Measurements from ENCODE around the gene GRB7.
"Not testable (repeated sequence)": the region's sequence is repeated elsewhere in the genome, so short reads cannot be mapped to it uniquely, and the experiment has no call there.

GRB7 gene

DNA sequence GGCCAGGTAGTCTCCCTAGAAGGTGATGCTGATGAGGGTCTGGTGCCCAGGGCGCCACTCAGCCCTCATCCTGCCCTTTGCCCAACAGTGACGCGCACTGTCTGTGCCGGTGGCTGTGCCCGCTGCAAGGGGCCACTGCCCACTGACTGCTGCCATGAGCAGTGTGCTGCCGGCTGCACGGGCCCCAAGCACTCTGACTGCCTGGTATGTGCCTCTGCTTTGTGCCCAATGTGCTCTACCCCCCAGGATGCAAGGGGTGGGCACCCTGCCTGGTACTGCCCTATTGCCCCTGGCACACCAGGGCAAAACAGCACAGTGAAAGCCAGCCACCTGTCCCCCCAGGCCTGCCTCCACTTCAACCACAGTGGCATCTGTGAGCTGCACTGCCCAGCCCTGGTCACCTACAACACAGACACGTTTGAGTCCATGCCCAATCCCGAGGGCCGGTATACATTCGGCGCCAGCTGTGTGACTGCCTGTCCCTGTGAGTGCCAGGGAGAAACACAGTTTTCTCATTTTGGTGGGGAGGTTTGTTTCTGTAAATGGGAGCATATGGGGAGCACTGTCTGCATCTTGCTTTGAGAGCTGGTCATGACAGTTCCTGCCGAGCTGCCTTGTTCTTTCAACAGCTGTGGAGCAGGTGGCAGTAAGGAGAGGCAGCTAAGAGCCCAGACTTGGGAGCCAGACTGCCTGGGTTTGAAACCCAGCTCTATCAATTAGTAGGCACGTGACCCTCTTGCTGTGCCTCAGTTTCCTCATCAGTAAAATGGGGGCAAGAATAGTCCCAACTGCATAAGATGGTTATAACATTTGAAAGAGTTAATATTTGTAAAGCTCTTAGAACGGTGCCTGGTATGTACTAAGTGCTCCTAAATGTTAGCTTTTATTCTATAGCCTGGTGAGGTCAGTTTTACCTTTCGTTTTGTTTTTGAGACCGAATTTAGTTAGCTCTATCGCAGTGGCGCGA, 27.5 kb upstream of the GRB7 start:
- no peak for DNase-seq

DNA sequence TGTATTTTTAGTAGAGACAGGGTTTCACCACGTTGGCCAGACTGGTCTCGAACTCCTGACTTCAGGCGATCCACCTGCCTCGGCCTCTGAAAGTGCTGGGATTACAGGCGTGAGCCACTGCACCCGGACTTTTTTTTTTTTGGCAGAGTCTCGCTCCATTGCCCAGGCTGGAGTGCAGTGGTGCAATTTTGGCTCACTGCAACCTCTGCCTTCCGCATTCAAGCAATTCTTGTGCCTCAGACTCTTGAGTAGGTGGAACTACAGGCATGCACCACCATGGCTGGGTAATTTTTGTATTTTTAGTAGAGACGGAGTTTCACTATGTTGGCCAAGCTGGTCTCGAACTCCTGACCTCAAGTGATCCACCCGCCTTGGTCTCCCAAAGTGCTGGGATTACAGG, 26.7 kb upstream of the GRB7 start:
- DNase-seq, result not testable (repeated sequence)

DNA sequence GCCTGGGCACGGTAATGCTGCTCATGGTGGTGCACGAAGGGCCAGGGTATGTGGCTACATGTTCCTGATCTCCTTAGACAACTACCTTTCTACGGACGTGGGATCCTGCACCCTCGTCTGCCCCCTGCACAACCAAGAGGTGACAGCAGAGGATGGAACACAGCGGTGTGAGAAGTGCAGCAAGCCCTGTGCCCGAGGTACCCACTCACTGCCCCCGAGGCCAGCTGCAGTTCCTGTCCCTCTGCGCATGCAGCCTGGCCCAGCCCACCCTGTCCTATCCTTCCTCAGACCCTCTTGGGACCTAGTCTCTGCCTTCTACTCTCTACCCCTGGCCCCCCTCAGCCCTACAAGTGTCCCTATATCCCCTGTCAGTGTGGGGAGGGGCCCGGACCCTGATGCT, 25.9 kb upstream of the GRB7 start:
- no peak for DNase-seq

DNA sequence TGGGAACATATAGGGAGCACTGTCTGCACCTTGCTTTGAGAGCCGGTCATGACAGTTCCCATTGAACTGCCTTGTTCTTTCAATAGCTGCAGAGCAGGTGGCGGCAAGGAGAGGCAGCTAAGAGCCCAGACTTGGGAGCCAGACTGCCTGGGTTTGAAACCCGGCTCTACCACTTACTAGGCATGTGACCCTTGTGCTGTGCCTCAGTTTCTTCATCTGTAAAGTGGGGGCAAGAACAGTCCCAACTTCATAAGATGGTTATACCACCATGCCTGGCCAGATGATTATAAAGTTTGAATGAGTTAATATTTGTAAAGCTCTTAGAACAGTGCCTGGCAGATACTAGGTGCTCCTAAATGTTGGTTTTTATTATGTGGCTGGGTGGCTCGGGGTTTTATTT, 23.5 kb upstream of the GRB7 start:
- no peak for DNase-seq

DNA sequence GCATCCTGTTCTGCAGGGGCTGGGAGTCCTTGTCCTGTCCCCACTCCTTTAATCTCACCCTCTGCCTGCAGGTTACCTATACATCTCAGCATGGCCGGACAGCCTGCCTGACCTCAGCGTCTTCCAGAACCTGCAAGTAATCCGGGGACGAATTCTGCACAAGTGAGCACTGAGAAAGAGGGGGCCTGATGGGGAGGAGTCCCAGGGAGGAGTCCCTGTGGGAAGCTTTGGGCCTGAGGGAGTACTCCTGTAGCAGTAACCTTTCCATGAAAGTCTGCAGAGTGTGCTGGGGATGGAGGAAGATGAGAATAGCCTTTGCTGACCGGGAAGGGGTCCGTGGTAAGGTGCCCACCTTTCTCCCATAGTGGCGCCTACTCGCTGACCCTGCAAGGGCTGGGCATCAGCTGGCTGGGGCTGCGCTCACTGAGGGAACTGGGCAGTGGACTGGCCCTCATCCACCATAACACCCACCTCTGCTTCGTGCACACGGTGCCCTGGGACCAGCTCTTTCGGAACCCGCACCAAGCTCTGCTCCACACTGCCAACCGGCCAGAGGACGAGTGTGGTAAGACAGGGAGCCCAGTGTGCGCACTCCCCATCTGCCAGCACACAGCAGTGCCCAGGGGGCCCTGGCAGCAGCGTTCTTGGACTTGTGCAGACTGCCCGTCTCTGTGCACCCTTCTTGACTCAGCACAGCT, 22.2 kb upstream of the GRB7 start:
- no peak for DNase-seq

DNA sequence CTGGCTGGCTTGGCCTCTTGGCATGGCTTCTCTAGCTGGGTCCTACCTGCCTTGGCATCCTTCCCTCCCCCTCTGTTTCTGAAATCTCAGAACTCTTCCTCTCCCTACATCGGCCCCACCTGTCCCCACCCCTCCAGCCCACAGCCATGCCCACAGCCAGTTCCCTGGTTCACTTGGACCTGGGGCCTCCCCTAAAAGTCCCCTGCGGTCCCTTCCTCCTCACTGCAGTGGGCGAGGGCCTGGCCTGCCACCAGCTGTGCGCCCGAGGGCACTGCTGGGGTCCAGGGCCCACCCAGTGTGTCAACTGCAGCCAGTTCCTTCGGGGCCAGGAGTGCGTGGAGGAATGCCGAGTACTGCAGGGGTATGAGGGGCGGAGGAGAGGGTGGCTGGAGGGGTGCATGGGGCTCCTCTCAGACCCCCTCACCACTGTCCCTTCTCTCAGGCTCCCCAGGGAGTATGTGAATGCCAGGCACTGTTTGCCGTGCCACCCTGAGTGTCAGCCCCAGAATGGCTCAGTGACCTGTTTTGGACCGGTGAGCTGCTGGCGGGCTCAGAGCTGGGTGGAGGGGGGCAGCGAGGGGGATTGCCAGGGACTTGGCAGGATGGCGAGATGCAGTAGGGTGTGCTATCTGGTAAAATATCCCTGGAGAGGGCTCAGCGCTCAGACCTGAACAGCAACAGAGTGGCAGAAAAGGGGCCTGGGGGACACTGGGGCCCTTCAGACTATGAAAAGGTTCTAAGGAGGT, 21.5 kb upstream of the GRB7 start:
- DNase-seq, result no peak

DNA sequence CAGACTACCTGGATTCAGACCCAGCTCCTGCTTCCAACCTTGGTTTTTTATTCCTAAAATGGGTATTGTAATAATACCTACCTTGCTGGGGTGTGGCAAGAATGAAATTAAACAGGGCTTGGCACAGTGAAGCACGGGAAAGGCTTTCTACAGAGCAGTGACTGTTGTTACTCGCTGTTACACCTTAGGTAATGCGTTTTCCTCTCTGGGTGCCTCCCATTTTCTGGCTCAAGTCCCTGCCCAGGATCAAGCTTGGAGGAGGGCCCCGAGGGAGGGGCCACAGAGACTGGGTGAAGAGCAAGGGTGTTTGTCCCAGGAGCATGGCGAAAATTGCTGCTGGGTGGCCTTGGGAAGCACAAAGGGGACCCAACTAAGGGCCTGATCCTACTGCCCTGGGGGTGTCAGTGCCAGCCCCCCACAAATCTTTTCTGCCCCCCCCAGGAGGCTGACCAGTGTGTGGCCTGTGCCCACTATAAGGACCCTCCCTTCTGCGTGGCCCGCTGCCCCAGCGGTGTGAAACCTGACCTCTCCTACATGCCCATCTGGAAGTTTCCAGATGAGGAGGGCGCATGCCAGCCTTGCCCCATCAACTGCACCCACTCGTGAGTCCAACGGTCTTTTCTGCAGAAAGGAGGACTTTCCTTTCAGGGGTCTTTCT, 20.7 kb upstream of the GRB7 start:
- no peak for DNase-seq

DNA sequence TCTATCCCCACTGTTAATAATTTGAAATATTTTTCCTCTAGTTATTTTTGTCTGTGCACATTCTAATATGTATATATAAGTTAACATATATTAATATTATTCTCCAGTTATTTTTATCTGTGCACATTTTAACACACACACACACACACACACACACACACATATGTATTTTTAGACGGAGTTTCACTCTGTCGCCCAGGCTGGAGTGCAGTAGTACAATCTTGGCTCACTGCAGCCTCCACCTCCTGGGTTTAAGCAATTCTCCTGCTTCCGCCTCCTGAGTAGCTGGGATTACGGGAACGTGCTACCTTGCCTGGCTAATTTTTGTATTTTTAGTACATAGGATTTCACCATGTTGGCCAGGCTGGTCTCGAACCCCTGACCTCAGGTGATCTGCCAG, 20.1 kb upstream of the GRB7 start:
- no peak for DNase-seq

DNA sequence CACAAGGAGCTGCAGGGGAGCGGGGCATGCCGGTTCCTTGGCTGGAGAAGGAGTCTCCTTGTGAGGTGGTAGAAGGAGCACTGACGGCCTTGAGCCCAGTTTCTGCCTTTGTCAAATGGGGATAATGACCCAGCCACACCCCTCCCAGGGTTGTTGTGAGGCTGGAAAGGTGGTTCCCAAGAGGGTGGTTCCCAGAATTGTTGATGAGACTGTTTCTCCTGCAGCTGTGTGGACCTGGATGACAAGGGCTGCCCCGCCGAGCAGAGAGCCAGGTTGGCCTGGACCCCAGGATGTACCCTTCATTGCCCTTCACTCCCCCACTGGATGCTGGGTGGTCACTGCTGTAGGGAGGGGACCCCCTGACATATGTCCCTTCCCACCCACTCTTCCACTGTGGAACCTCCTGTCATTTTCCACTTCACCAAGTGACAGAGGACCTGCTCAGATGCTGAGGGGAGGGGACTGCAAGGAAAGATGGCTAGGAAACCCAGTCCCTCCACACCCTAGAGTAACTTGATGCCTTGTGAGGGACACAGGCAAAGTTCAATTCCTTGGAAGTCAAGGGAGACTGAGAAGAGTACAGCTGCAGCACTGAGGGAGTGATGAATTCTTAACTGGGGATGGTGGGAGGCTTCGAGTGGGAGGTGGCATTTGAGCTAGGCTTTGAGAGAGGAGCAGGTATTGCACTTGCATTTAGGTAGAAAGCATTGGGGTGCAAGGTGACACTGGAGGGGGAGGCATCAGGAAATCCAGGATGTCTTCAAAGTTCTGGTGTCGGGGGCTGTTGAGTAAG, 18.0 kb upstream of the GRB7 start:
- DNase-seq, result no peak

DNA sequence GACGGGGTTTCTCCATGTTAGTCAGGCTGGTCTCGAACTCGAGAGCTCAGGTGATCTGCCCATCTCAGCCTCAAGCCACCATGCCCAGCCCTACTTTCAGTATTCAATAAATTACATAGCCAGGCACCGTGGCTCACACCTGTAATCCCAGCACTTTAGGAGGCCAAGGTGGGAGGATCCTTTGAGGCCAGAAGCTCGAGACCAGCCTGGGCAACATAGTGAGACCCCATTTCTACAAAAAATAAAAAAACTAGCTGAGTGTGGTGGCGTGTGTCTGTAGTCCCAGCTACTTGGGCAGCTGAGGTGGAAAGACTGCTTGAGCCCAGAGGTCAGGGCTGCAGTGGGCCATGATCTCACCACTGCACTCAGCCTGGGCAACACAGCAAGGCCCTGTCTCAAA, 15.6 kb upstream of the GRB7 start:
- no peak for DNase-seq

DNA sequence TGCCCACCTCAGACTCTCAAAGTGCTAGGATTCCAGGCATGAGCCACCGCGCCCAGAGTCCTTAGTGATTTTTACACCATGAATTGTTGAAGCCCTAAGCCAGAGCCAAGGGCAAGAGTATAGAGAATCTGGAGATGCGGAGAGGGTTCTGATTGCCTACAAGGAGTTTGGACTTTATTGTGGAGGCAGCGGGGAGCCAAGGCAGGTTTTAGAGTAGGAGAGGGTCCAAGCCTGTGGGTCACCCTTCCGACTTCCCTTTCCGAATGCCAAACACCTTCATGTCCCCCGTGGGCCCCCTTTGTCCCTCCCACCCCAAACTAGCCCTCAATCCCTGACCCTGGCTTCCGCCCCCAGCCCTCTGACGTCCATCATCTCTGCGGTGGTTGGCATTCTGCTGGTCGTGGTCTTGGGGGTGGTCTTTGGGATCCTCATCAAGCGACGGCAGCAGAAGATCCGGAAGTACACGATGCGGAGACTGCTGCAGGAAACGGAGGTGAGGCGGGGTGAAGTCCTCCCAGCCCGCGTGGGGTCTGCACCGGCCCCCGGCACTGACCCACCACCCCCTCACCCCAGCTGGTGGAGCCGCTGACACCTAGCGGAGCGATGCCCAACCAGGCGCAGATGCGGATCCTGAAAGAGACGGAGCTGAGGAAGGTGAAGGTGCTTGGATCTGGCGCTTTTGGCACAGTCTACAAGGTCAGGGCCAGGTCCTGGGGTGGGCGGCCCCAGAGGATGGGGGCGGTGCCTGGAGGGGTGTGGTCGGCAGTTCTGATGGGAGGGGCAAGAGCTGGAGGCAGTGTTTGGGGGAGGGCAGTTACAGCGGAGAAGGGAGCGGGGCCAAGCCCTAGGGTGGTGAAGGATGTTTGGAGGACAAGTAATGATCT, 14.5 kb upstream of the GRB7 start:
- no peak for DNase-seq

DNA sequence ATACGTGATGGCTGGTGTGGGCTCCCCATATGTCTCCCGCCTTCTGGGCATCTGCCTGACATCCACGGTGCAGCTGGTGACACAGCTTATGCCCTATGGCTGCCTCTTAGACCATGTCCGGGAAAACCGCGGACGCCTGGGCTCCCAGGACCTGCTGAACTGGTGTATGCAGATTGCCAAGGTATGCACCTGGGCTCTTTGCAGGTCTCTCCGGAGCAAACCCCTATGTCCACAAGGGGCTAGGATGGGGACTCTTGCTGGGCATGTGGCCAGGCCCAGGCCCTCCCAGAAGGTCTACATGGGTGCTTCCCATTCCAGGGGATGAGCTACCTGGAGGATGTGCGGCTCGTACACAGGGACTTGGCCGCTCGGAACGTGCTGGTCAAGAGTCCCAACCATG, 13.0 kb upstream of the GRB7 start:
- DNase-seq, result no peak

DNA sequence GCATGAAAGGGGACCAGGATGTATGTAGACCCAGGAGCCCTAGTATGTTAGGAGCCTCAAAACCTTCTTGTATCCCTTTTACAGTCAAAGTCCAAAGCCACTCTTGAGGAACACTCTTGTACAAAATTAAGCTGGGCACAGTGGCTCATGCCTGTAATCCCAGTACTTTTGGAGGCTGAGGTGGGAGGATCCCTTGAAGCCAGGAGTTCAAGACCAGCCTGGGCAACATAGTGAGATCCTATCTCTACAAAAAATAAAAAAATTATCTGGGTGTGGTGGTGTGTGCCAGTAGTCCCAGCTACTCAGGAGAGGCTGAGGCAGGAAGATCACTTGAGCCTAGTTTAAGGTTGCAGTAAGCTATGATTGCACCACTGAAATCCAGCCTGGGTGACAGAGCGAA, 11.8 kb upstream of the GRB7 start:
- not testable (repeated sequence) for DNase-seq

DNA sequence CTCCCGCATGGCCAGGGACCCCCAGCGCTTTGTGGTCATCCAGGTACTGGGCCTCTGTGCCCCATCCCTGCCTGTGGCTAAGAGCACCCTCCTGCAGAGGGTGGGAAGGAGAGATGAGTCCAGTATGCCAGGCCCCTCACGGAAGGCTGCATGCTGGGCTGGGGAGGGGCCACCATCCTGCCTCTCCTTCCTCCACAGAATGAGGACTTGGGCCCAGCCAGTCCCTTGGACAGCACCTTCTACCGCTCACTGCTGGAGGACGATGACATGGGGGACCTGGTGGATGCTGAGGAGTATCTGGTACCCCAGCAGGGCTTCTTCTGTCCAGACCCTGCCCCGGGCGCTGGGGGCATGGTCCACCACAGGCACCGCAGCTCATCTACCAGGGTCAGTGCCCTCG, 11.1 kb upstream of the GRB7 start:
- no peak for DNase-seq

DNA sequence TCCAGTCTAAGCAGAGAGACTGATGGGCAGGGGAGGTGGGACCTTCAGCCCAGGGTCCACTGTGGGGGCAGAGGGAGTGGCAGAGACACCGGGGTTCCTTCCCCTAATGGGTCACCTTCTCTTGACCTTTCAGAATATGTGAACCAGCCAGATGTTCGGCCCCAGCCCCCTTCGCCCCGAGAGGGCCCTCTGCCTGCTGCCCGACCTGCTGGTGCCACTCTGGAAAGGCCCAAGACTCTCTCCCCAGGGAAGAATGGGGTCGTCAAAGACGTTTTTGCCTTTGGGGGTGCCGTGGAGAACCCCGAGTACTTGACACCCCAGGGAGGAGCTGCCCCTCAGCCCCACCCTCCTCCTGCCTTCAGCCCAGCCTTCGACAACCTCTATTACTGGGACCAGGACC, 10.2 kb upstream of the GRB7 start:
- no peak for DNase-seq

DNA sequence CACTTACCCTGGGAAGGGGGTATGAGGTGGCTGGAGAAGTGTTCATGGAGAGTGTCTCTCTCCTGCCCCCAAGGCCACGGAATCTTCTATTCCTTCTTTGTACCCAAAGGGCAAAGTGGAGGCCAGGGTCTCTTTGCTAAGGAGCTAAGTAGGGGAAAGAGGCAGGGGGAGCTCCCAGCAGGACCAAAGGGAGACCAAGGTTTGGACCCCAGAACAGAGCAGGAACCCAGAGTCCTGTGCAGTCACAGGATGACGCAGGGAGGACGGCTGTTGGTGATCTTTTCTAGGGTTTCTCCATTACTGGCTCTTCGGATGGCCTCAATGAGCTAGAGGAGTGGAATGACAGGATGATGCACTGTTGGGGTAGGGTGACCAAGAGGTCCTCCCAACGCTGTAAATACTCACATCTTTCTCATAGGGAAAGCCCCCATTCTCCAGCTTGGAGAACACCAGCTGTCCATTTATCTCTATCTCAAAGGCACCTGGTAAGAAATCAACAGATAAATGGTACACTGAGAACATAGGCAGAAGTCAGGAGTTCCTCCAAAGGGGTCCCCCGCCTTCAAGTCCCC, 8.4 kb upstream of the GRB7 start:
- DNase-seq, result no peak

DNA sequence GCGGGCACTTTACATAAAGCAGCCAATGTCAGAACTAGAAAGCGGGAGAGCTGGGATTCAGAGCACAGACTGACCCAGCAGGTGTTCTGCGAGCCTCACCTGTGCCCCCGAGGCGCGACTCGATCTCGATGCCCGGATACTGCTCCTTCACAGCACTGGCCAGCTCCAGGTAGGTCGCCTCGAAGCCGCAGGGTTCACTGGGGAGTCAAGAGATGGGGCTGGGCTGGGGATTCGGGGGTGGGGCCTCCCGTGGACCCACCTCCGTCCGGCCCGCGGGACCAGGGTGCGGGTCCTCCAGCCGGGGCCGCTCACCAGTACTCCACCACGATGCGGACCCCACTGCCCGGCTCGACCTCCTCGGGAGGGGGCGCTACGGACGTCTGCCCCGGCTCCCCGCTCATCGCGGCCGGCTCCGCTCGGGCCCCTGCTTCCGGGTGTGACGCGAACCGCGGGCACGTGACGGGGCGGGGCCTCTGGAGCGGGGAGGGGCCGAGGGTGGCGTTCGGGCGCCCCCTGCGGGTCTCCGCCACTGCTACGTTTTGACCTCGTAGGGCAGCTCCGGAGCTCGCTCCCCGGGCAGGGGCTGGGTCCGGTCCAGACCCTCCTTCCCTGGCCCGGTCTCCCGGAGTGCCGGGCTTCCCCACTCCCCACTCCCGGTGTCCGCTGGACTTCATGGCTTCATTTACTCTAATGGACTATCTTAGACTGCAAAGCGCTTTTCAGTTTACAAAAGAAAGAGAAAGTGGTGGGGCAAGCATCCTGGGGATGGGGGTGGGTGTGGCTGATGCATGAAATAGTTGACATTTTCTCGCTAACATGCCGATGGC, 7.4 kb upstream of the GRB7 start, which contains the start of gene MIEN1:
TSS of gene MIEN1 (minus strand) at position 438 of the 827 bp plus-strand sequence. CDS start at position 401, 37 bp downstream.
- DNase-seq, result peak; percentile 94

DNA sequence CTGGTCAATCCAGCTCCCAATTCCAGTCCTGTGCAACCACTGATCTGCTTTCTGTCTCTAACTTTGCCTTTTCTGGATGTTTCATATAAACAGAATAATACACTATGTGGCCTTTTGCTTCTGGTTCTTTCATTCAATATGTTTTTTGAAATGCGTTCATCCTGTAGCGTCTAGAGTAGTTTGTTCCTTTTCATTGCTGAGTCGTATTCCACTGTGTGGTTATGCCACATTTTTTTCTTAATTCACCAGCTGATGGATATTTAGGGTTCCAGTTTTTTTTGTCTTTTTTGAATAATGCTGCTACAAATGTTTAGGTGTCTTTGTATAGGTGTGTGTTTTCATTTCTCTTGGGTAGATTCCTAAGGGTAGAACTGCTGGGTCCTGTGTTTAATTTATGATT, 5.2 kb upstream of the GRB7 start:
- no peak for DNase-seq

DNA sequence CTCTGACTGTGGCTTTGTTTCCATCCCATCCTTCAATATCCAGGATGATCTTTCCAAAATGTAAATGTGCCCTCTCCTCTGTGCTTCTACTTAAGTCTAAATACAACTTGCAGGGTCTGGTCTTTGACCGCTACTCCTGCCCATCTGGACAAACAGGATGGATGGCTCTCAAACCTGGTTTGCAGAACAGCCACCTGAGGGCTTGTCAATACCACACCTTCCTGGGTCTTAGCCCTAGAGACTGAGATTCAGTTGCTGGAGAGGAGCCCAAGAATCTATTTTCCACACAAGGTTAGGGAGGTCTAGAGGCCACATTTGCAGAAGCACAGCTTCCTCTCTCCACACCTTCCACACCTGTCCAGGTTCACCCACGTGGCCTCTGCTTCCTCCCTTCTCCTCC, 1.9 kb upstream of the GRB7 start:
- DNase-seq, result no peak

All from femur (tissue), 1 donor.